CD4-positive, alpha-beta T cell treated with Interleukin-6 at 100 ng/mL for 8 hours (primary cell): Measurements from ENCODE around the gene HCAR3.
"Not testable (repeated sequence)": the region's sequence is repeated elsewhere in the genome, so short reads cannot be mapped to it uniquely, and the experiment has no call there.

Experiments used
- DNase-seq: peaks from one replicate; pipeline ENCODE4 v3.0.0-alpha.2; 2020; ENCODE audit warnings: mixed read lengths, low spot score

HCAR3 gene

GRCh38 chr12:122722387-122722786 is 5.8 kb upstream of the HCAR3 start:
- DNase-seq, result no peak

- DNase-seq, result no peak
Measured at GRCh38 chr12:122721057-122721545, 4.5 kb upstream of the HCAR3 start.

- DNase-seq, result not testable (repeated sequence)
Measured at GRCh38 chr12:122715211-122715610, 1.4 kb downstream of the HCAR3 start.

- DNase-seq, result not testable (repeated sequence)
Measured at GRCh38 chr12:122713491-122714188, 3.0 kb downstream of the HCAR3 start.

- DNase-seq, result not testable (repeated sequence)
Measured at GRCh38 chr12:122711266-122711665, 5.3 kb downstream of the HCAR3 start.

- DNase-seq, result not testable (repeated sequence)
Measured at GRCh38 chr12:122710341-122710740, 6.3 kb downstream of the HCAR3 start.

- not testable (repeated sequence) for DNase-seq
Measured at GRCh38 chr12:122709287-122709686, 7.3 kb downstream of the HCAR3 start.

- DNase-seq, result not testable (repeated sequence)
Measured at GRCh38 chr12:122703841-122704240, 12.8 kb downstream of the HCAR3 start.

- not testable (repeated sequence) for DNase-seq
Measured at GRCh38 chr12:122702890-122703611, 13.6 kb downstream of the HCAR3 start, which contains the start of gene HCAR2. Gene HCAR2 (minus strand): TSS chr12:122703357. CDS start chr12:122703283, 74 bp downstream.

GRCh38 chr12:122701481-122701880 is 15.1 kb downstream of the HCAR3 start:
- DNase-seq, result not testable (repeated sequence)

- not testable (repeated sequence) for DNase-seq
Measured at GRCh38 chr12:122700038-122700710, 16.4 kb downstream of the HCAR3 start.

GRCh38 chr12:122696922-122697321 is 19.7 kb downstream of the HCAR3 start:
- DNase-seq, result not testable (repeated sequence)

GRCh38 chr12:122691566-122691965 is 25.0 kb downstream of the HCAR3 start:
- no peak for DNase-seq

- DNase-seq, result no peak
Measured at GRCh38 chr12:122688291-122688690, 28.3 kb downstream of the HCAR3 start.

GRCh38 chr12:122687086-122687485 is 29.5 kb downstream of the HCAR3 start:
- no peak for DNase-seq

GRCh38 chr12:122686538-122686937 is 30.1 kb downstream of the HCAR3 start:
- no peak for DNase-seq

GRCh38 chr12:122684297-122684813 is 32.3 kb downstream of the HCAR3 start:
- DNase-seq, result no peak

GRCh38 chr12:122681814-122682213 is 34.8 kb downstream of the HCAR3 start:
- DNase-seq, result no peak

- DNase-seq, result not testable (repeated sequence)
Measured at GRCh38 chr12:122680989-122681388, 35.6 kb downstream of the HCAR3 start.

GRCh38 chr12:122676781-122677180 is 39.8 kb downstream of the HCAR3 start:
- DNase-seq, result not testable (repeated sequence)

- DNase-seq, result not testable (repeated sequence)
Measured at GRCh38 chr12:122676015-122676414, 40.6 kb downstream of the HCAR3 start.

- no peak for DNase-seq
Measured at GRCh38 chr12:122672515-122672914, 44.1 kb downstream of the HCAR3 start.
